SK-N-SH (cell line): Measurements from ENCODE around the gene BRINP3. TPM values are rescaled to one million over a fixed set of nuclear protein-coding genes. Genes with fewer than 3 reads are reported as not detected.

Source experiments
- CTCF ChIA-PET: fragments of 300-600, 350-600 bp; formaldehyde crosslinking; extraction: SDS; loops from one replicate; lab custom pipeline; 2021; lab: Yijun Ruan, JAX
- POLR2A ChIA-PET: fragments of 350-600 bp; sonication (Branson Sonifier 250); formaldehyde crosslinking; extraction: SDS; loops from one replicate; lab custom pipeline; 2020; ENCODE audit warnings: antibody characterized with exemption, inconsistent platforms; lab: Yijun Ruan, JAX
- DNase-seq: peaks from one replicate; pipeline ENCODE4 v3.0.0; 2012
- H2AFZ ChIP-seq: fragments of 200-600 bp; sonication (generic); 2 replicates; pipeline ENCODE4 v1.8.1; 2016; ENCODE audit warnings: antibody characterized with exemption, mild to moderate bottlenecking, low read depth
- H3F3A ChIP-seq: fragments of 200-600 bp; sonication (generic); replicated peaks from 2 replicates; pipeline ENCODE3; 2016; ENCODE audit warnings: antibody characterized with exemption, mild to moderate bottlenecking; ENCODE audit not compliant: insufficient read depth
- H3K27ac ChIP-seq, 2 experiments: fragments of 200-500 bp in 1 of 2; fragments of 200-600 bp in 1 of 2; sonication (Bioruptor generic) in 1 of 2; sonication (generic), shearing (Covaris generic) in 1 of 2; 2 replicates each; pipeline versions ENCODE4 v1.5.1 to v1.6.1; 2014 to 2016; ENCODE audit warnings: low read depth in 2 of 2, inconsistent platforms in 1 of 2, low read length in 1 of 2, mild to moderate bottlenecking in 1 of 2, mixed read lengths in 1 of 2
- H3K27me3 ChIP-seq: fragments of 200-600 bp; sonication (generic), shearing (Covaris generic); 2 replicates; pipeline ENCODE4 v1.6.1; 2016; ENCODE audit warnings: mixed run types; ENCODE audit not compliant: insufficient read depth
- H3K36me3 ChIP-seq, 2 experiments: fragments of 200-500 bp in 1 of 2; fragments of 200-600 bp in 1 of 2; sonication (Bioruptor generic) in 1 of 2; sonication (generic) in 1 of 2; replicated peaks in 1 of 2; 2 replicates each; pipeline versions ENCODE3 to v1.5.1; 2014 to 2016; ENCODE audit warnings: low read length in 1 of 2, mild to moderate bottlenecking in 1 of 2; ENCODE audit not compliant: insufficient read depth in 2 of 2, control insufficient read depth in 1 of 2
- H3K4me1 ChIP-seq, 2 experiments: fragments of 200-500 bp in 1 of 2; fragments of 200-600 bp in 1 of 2; sonication (Bioruptor generic) in 1 of 2; sonication (generic), shearing (Covaris generic) in 1 of 2; 2 replicates each; pipeline versions ENCODE4 v1.5.1 to v1.6.1; 2014 to 2016; ENCODE audit warnings: low read depth in 1 of 2, low read length in 1 of 2, mixed run types in 1 of 2; ENCODE audit not compliant: insufficient read depth in 2 of 2, control insufficient read depth in 1 of 2
- H3K4me2 ChIP-seq: fragments of 200-600 bp; sonication (generic), shearing (Covaris generic); 2 replicates; pipeline ENCODE4 v1.6.1; 2017; ENCODE audit warnings: mixed run types
- H3K4me3 ChIP-seq, 2 experiments: fragments of 200-500 bp in 1 of 2; fragments of 200-600 bp in 1 of 2; sonication (Bioruptor generic) in 1 of 2; sonication (generic), shearing (Covaris generic) in 1 of 2; 2 replicates each; pipeline versions ENCODE4 v1.5.1 to v1.8.1; 2014 to 2016; ENCODE audit warnings: low read depth in 2 of 2, inconsistent platforms in 1 of 2, low read length in 1 of 2, mild to moderate bottlenecking in 1 of 2, mixed read lengths in 1 of 2, moderate library complexity in 1 of 2
- H3K79me2 ChIP-seq: fragments of 200-600 bp; sonication (generic); 2 replicates; pipeline ENCODE4 v1.8.1; 2017; ENCODE audit warnings: mild to moderate bottlenecking; ENCODE audit not compliant: insufficient read depth
- H3K9ac ChIP-seq: fragments of 200-600 bp; sonication (generic); 2 replicates; pipeline ENCODE4 v1.6.1; 2017; ENCODE audit warnings: mixed run types
- H3K9me2 ChIP-seq: fragments of 200-600 bp; sonication (generic); 2 replicates; pipeline ENCODE4 v1.6.1; 2017; ENCODE audit warnings: mixed run types
- H3K9me3 ChIP-seq: fragments of 200-600 bp; sonication (generic); 2 replicates; pipeline ENCODE4 v1.6.1; 2017; ENCODE audit warnings: mixed run types, mild to moderate bottlenecking, moderate library complexity
- H4K20me1 ChIP-seq: fragments of 200-600 bp; sonication (generic); 2 replicates; pipeline ENCODE4 v1.6.1; 2017; ENCODE audit warnings: mild to moderate bottlenecking, mixed run types; ENCODE audit not compliant: insufficient read depth
- CHD2 ChIP-seq: fragments of 150-350 bp; IDR thresholded peaks from 2 replicates; pipeline ENCODE4 v1.6.1; 2018; ENCODE audit warnings: low read length; ENCODE audit not compliant: partially characterized antibody
- ELF1 ChIP-seq: IDR thresholded peaks from 2 replicates; pipeline ENCODE4 v1.4.0; 2012
- EP300 ChIP-seq, 2 experiments: IDR thresholded peaks; 2 replicates each; pipeline versions ENCODE4 v1.4.0 to v1.6.1; 2012; ENCODE audit warnings: borderline replicate concordance in 1 of 2, low read depth in 1 of 2, low read length in 1 of 2
- FOSL2 ChIP-seq: IDR thresholded peaks from 2 replicates; pipeline ENCODE4 v1.4.0; 2012; ENCODE audit warnings: low read depth, mild to moderate bottlenecking, moderate library complexity, borderline replicate concordance
- FOXM1 ChIP-seq: IDR thresholded peaks from 2 replicates; pipeline ENCODE4 v1.4.0; 2012; ENCODE audit warnings: low read depth, mild to moderate bottlenecking
- JUND ChIP-seq: IDR thresholded peaks from 2 replicates; pipeline ENCODE4 v1.4.0; 2012
- MXI1 ChIP-seq: IDR thresholded peaks from 2 replicates; pipeline ENCODE4 v1.6.1; 2012; ENCODE audit warnings: mild to moderate bottlenecking, low read depth, low read length, improper control_type of control experiment
- NRF1 ChIP-seq: IDR thresholded peaks from 2 replicates; pipeline ENCODE4 v1.6.1; 2012; ENCODE audit warnings: low read depth, mild to moderate bottlenecking, low read length
- PBX3 ChIP-seq: IDR thresholded peaks from 2 replicates; pipeline ENCODE4; 2012
- POLR2AphosphoS5 ChIP-seq: IDR thresholded peaks from 2 replicates; pipeline ENCODE4 v1.6.1; 2012; ENCODE audit warnings: low read depth, low read length
- RAD21 ChIP-seq: IDR thresholded peaks from 2 replicates; pipeline ENCODE4 v1.6.1; 2012; ENCODE audit warnings: mild to moderate bottlenecking, low read length
- RFX5 ChIP-seq: IDR thresholded peaks from 2 replicates; pipeline ENCODE4 v1.6.1; 2012; ENCODE audit warnings: mild to moderate bottlenecking, improper control_type of control experiment, low read length
- RXRA ChIP-seq: IDR thresholded peaks from 2 replicates; pipeline ENCODE4 v1.4.0; 2012; ENCODE audit warnings: low read depth, mild to moderate bottlenecking, borderline replicate concordance
- USF2 ChIP-seq: fragments of 150-350 bp; IDR thresholded peaks from 2 replicates; pipeline ENCODE4 v1.6.1; 2017; ENCODE audit warnings: antibody characterized with exemption, low read length, low read depth, borderline replicate concordance
- YY1 ChIP-seq: IDR thresholded peaks from 2 replicates; pipeline ENCODE4 v1.4.0; 2012; ENCODE audit warnings: low read depth, mild to moderate bottlenecking
- ZBTB33 ChIP-seq: IDR thresholded peaks from 2 replicates; pipeline ENCODE4 v1.4.0; 2012; ENCODE audit warnings: low read depth, borderline replicate concordance
- WGBS: methylation state at CpG from one replicate; pipeline ENCODE4 v1.1.6; 2017; ENCODE audit warnings: low lambda C conversion rate; 5-methylcytosine and 5-hydroxymethylcytosine counted together
- polyA plus RNA-seq, 3 experiments: library from polyadenylated mRNA; depleted of rRNA; stranded (reverse); fragments of >200 nt; gene quantifications; 2 replicates each; pipeline ENCODE4 v1.2.3, GENCODE V29; 2012
- TF ChIP-seq, protein P1 (sequence below): fragments of 200-600 bp; sonication (generic); IDR thresholded peaks from 2 replicates; pipeline ENCODE4 v1.6.1; 2017; ENCODE audit warnings: antibody characterized with exemption, mild to moderate bottlenecking, moderate library complexity

Gene BRINP3
- polyA plus RNA-seq, 1 of the 3 experiments (the other 2 are of a cell fraction) = not detected

- TF ChIP-seq, protein P1, sequence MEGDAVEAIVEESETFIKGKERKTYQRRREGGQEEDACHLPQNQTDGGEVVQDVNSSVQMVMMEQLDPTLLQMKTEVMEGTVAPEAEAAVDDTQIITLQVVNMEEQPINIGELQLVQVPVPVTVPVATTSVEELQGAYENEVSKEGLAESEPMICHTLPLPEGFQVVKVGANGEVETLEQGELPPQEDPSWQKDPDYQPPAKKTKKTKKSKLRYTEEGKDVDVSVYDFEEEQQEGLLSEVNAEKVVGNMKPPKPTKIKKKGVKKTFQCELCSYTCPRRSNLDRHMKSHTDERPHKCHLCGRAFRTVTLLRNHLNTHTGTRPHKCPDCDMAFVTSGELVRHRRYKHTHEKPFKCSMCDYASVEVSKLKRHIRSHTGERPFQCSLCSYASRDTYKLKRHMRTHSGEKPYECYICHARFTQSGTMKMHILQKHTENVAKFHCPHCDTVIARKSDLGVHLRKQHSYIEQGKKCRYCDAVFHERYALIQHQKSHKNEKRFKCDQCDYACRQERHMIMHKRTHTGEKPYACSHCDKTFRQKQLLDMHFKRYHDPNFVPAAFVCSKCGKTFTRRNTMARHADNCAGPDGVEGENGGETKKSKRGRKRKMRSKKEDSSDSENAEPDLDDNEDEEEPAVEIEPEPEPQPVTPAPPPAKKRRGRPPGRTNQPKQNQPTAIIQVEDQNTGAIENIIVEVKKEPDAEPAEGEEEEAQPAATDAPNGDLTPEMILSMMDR = no peak
- TF ChIP-seq RFX5 = no peak
- TF ChIP-seq POLR2AphosphoS5 = no peak
- TF ChIP-seq RAD21 = no peak
- TF ChIP-seq FOSL2 = no peak
- no peak for TF ChIP-seq JUND
- no peak for TF ChIP-seq MXI1
- TF ChIP-seq YY1 = no peak
- no peak for TF ChIP-seq FOXM1
- no peak for TF ChIP-seq USF2
Measured at GRCh38 chr1:190296453-190296852, 181.2 kb downstream of the BRINP3 start (continued).

DNA sequence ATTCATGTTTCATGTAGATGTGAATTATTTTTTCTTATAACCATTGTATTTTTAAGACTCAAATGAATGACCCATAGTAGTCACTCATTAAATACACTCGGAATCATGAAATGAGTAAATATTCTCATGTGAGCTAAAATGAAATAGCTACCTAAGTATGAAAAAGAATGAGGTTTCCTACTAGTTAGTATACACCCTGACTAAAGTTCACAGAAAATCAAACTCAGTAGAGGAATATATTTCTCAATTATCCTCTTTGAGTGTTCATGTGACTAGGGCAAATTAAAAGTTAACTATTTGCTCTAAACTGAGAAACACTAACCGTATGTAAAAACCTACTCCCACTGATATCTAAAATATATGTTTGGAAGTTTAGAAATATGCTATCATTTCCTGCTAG, 187.8 kb downstream of the BRINP3 start:
- Histone ChIP-seq H3K79me2 (no peaks in the 10 kb centered on the region), H3K9ac (no peak overlapping the region), H2AFZ (no peak overlapping the region), H3K9me3 (no peaks in the 10 kb centered on the region), H3F3A (no peaks in the 10 kb centered on the region), H3K36me3 (no peaks in the 10 kb centered on the region), H4K20me1 (no peaks in the 10 kb centered on the region), H3K4me3 (no peak overlapping the region), H3K27ac (no peak overlapping the region), H3K27me3 (no peaks in the 10 kb centered on the region), H3K9me2 (no peaks in the 10 kb centered on the region), H3K4me1 (no peaks in the 10 kb centered on the region), H3K4me2 (no peak overlapping the region)
- DNase-seq = no peak
- TF ChIP-seq EP300 (IDR thresholded peaks at IDR 0.05; ENCODE audit: borderline replicate concordance in 1 of 2, low read depth in 1 of 2, low read length in 1 of 2) = no peak
- no peak for TF ChIP-seq RXRA
- no peak for TF ChIP-seq YY1
- TF ChIP-seq ZBTB33 = no peak
- no peak for TF ChIP-seq RFX5
- TF ChIP-seq PBX3 = no peak
- TF ChIP-seq ELF1 = no peak
- TF ChIP-seq JUND = no peak
- TF ChIP-seq, protein P1 = no peak
- TF ChIP-seq USF2 = no peak
- TF ChIP-seq CHD2 = no peak
- no peak for TF ChIP-seq NRF1
- TF ChIP-seq MXI1 = no peak
- TF ChIP-seq FOXM1 = no peak
- CTCF ChIA-PET = no interaction called here
- POLR2A ChIA-PET = no interaction called here
- 65% methylated on average over 2 of the region's 2 CpGs for WGBS
